Jurkat, Clone E6-1 (cell line): Measurements from ENCODE around the gene SCCPDH.

ENCODE experiments used
- DNase-seq: peaks from one replicate; pipeline ENCODE4 v3.0.0-alpha.2; 2011; ENCODE audit warnings: low read depth, low spot score
- H3K4me3 ChIP-seq: 2 replicates; pipeline ENCODE4 v1.5.1; 2011; ENCODE audit warnings: mild to moderate bottlenecking, low read length, control low read depth, moderate library complexity

The SCCPDH gene

GRCh38 chr1:246778663-246779062 is 54.5 kb downstream of the SCCPDH start:
- H3K4me3 ChIP-seq, result no peak overlapping the region
- no peak for DNase-seq

GRCh38 chr1:246779561-246780175 is 55.5 kb downstream of the SCCPDH start:
- no peak overlapping the region for H3K4me3 ChIP-seq
- DNase-seq, result no peak

- H3K4me3 ChIP-seq, result no peak overlapping the region
- DNase-seq, result no peak
Observed at GRCh38 chr1:246780264-246780663, 56.1 kb downstream of the SCCPDH start.

GRCh38 chr1:246781212-246781611 is 57.0 kb downstream of the SCCPDH start:
- no peak for DNase-seq
- no peak overlapping the region for H3K4me3 ChIP-seq

GRCh38 chr1:246782120-246782900 is 58.1 kb downstream of the SCCPDH start:
- peak overlapping the region; percentile 7 for H3K4me3 ChIP-seq
- peak; percentile 96 for DNase-seq

GRCh38 chr1:246784621-246785493 is 60.6 kb downstream of the SCCPDH start:
- no peak for DNase-seq
- no peak overlapping the region for H3K4me3 ChIP-seq

- H3K4me3 ChIP-seq, result no peak overlapping the region
- no peak for DNase-seq
Observed at GRCh38 chr1:246785494-246786111, 61.4 kb downstream of the SCCPDH start.

- no peak overlapping the region for H3K4me3 ChIP-seq
- DNase-seq, result no peak
Observed at GRCh38 chr1:246786606-246787238, 62.5 kb downstream of the SCCPDH start.

- H3K4me3 ChIP-seq, result no peak overlapping the region
- no peak for DNase-seq
Observed at GRCh38 chr1:246787781-246788513, 63.7 kb downstream of the SCCPDH start.

- DNase-seq, result no peak
- no peak overlapping the region for H3K4me3 ChIP-seq
Observed at GRCh38 chr1:246788895-246789338, 64.7 kb downstream of the SCCPDH start.

- H3K4me3 ChIP-seq, result no peak overlapping the region
- DNase-seq, result no peak
Observed at GRCh38 chr1:246789454-246790339, 65.5 kb downstream of the SCCPDH start.

GRCh38 chr1:246790364-246790763 is 66.2 kb downstream of the SCCPDH start:
- no peak overlapping the region for H3K4me3 ChIP-seq
- no peak for DNase-seq

GRCh38 chr1:246790833-246791232 is 66.6 kb downstream of the SCCPDH start:
- no peak for DNase-seq
- H3K4me3 ChIP-seq, result no peak overlapping the region

GRCh38 chr1:246791303-246791918 is 67.2 kb downstream of the SCCPDH start:
- H3K4me3 ChIP-seq, result no peak overlapping the region
- DNase-seq, result no peak

GRCh38 chr1:246792603-246793002 is 68.4 kb downstream of the SCCPDH start:
- H3K4me3 ChIP-seq, result no peak overlapping the region
- DNase-seq, result no peak

- no peak overlapping the region for H3K4me3 ChIP-seq
- DNase-seq, result no peak
Observed at GRCh38 chr1:246793356-246793896, 69.2 kb downstream of the SCCPDH start.
